Measurements from ENCODE around the gene SSR1. TPM values are rescaled to one million over a fixed set of nuclear protein-coding genes. Genes with fewer than 3 reads are reported as not detected.

SSR1 gene
- total RNA-seq, 2 experiments from 2014 or later = 49.6 to 55.1 TPM

DNA sequence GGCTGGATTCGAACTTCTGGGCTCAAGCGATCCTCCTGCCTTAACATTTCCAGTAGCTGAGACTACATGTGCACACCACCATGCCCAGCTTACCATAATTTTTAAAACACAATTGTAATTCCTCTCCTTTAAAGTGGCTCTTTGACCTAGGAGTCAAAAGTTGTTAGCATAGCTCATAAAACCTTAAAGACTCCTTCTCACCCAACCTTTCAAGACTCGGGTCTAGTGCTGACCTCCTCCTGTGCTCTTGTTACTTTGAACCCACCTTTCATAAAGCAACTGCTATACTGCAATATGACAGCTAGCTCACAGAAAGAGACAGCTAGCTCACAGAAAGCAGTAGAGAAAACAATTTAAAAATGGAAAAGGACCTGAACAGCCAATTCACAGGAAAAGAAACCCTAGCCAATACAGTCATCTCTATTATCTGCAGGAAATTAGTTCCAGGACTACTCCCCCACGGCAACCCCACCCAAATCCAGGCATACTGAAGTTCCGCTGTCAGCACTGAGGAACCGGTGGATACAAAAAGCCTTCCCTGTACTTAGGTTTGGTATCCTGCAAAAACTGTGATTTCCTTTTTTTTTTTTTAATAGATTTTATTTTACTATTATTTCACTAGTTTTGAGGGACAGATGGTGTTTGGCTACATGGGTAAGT, 20.3 kb downstream of the SSR1 start:
- Histone ChIP-seq H3K27me3 (ENCODE audit: control insufficient read depth in 1 of 2, insufficient read depth in 2 of 2, low read length in 2 of 2) (no peaks in the 10 kb centered on the region), H3K9me3 (ENCODE audit: control insufficient read depth in 1 of 2, insufficient read depth in 1 of 2, low read length in 2 of 2) (no peaks in the 10 kb centered on the region), H3K4me1 (ENCODE audit: insufficient read depth, low read length) (no peaks in the 10 kb centered on the region), H3K27ac (ENCODE audit: low read depth in 1 of 2, low read length in 2 of 2) (no peak overlapping the region), H3K4me3 (ENCODE audit: low read length) (no peak overlapping the region), H3K36me3 (ENCODE audit: insufficient read depth, low read length) (peaks cover 94% of the 10 kb centered on the region)
- POLR2A ChIA-PET = interaction anchor here (0.7 kb wide), 1 partner anchor 311 kb away, joined by 4 read pairs; no protein-coding TSS in a partner anchor
- no peaks in the 10 kb centered on the region for H3K27me3 Mint-ChIP-seq
- H3K4me1 Mint-ChIP-seq (ENCODE audit: low read depth) = no peaks in the 10 kb centered on the region
- CTCF ChIA-PET = interaction anchor here (0.5 kb wide), 1 partner anchor 305 kb away, joined by 3 read pairs; no protein-coding TSS in a partner anchor
- intact Hi-C loops (cut with DNase I, micrococcal nuclease) = no loop called here
- no peak for DNase-seq
- no peaks in the 10 kb centered on the region for H3K9me3 Mint-ChIP-seq
- peaks cover 87% of the 10 kb centered on the region for H3K36me3 Mint-ChIP-seq (ENCODE audit: low read depth)
- no peak for TF ChIP-seq CTCF (IDR thresholded peaks at IDR 0.05)
- H3K27ac Mint-ChIP-seq = peak overlapping the region; percentile 79
- ATAC-seq (ENCODE audit: poor library complexity) = no peak
- no peak overlapping the region for H3K4me3 Mint-ChIP-seq

- H3K4me1 ChIP-seq (ENCODE audit: insufficient read depth, low read length) = no peaks in the 10 kb centered on the region
- Mint-ChIP-seq H3K27ac (no peak overlapping the region), H3K36me3 (ENCODE audit: low read depth) (peaks cover 85% of the 10 kb centered on the region), H3K4me3 (no peak overlapping the region), H3K4me1 (ENCODE audit: low read depth) (no peaks in the 10 kb centered on the region), H3K9me3 (no peaks in the 10 kb centered on the region), H3K27me3 (no peaks in the 10 kb centered on the region)
- ATAC-seq (ENCODE audit: poor library complexity) (no peak), DNase-seq (no peak)
- no peaks in the 10 kb centered on the region for H3K9me3 ChIP-seq (ENCODE audit: control insufficient read depth in 1 of 2, insufficient read depth in 1 of 2, low read length in 2 of 2)
- ChIA-PET CTCF (no interaction called here), POLR2A (no interaction called here)
- no peak for TF ChIP-seq CTCF (IDR thresholded peaks at IDR 0.05)
- H3K4me3 ChIP-seq (ENCODE audit: low read length) = no peak overlapping the region
- H3K27ac ChIP-seq (ENCODE audit: low read depth in 1 of 2, low read length in 2 of 2) = no peak overlapping the region
- peaks cover 80% of the 10 kb centered on the region for H3K36me3 ChIP-seq (ENCODE audit: insufficient read depth, low read length)
- intact Hi-C loops (cut with DNase I, micrococcal nuclease) = no loop called here
- H3K27me3 ChIP-seq (ENCODE audit: control insufficient read depth in 1 of 2, insufficient read depth in 2 of 2, low read length in 2 of 2) = no peaks in the 10 kb centered on the region
These were observed 22.9 kb downstream of the SSR1 start for GRCh38 chr6:7290079-7290478.

GRCh38 chr6:7285416-7285815, 27.6 kb downstream of the SSR1 start:
- TF ChIP-seq CTCF (IDR thresholded peaks at IDR 0.05) = no peak
- H3K27me3 Mint-ChIP-seq = no peaks in the 10 kb centered on the region
- peaks cover 47% of the 10 kb centered on the region for H3K36me3 Mint-ChIP-seq (ENCODE audit: low read depth)
- Histone ChIP-seq H3K9me3 (ENCODE audit: control insufficient read depth in 1 of 2, insufficient read depth in 1 of 2, low read length in 2 of 2) (no peaks in the 10 kb centered on the region), H3K27ac (ENCODE audit: low read depth in 1 of 2, low read length in 2 of 2) (no peak overlapping the region), H3K27me3 (ENCODE audit: control insufficient read depth in 1 of 2, insufficient read depth in 2 of 2, low read length in 2 of 2) (no peaks in the 10 kb centered on the region), H3K4me3 (ENCODE audit: low read length) (no peak overlapping the region), H3K4me1 (ENCODE audit: insufficient read depth, low read length) (peaks cover 10% of the 10 kb centered on the region), H3K36me3 (ENCODE audit: insufficient read depth, low read length) (peaks cover 38% of the 10 kb centered on the region)
- H3K4me3 Mint-ChIP-seq = no peak overlapping the region
- ATAC-seq (ENCODE audit: poor library complexity) (no peak), DNase-seq (no peak)
- POLR2A ChIA-PET = no interaction called here
- intact Hi-C loops (cut with DNase I, micrococcal nuclease) = no loop called here
- CTCF ChIA-PET = no interaction called here
- peak overlapping the region; percentile 27 for H3K27ac Mint-ChIP-seq
- no peaks in the 10 kb centered on the region for H3K9me3 Mint-ChIP-seq
- peaks cover 17% of the 10 kb centered on the region for H3K4me1 Mint-ChIP-seq (ENCODE audit: low read depth)

Measured in CD4-positive, alpha-beta T cell (primary cell).